ENCODE measurements around the gene BACH2.
"Not testable (repeated sequence)": the region's sequence is repeated elsewhere in the genome, so short reads cannot be mapped to it uniquely, and the experiment has no call there.

DNA sequence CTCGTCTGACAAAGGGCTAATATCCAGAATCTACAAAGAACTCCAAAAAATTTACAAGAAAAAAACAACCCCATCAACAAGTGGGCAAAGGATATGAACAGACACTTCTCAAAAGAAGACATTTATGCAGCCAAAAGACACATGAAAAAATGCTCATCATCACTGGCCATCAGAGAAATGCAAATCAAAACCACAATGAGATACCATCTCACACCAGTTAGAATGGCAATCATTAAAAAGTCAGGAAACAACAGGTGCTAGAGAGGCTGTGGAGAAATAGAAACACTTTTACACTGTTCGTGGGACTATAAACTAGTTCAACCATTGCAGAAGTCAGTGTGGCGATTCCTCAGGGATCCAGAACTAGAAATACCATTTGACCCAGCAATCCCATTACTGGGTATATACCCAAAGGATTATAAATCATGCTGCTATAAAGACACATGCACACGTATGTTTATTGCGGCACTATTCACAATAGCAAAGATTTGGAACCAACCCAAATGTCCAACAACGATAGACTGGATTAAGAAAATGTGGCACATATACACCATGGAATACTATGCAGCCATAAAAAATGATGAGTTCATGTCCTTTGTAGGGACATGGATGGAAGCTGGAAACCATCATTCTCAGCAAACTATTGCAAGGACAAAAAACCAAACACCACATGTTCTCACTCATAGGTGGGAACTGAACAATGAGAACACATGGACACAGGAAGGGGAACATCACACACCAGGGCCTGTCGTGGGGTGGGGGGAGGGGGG lies 130.3 kb downstream of the BACH2 start:
- not testable (repeated sequence) for TF ChIP-seq CTCF (IDR thresholded peaks at IDR 0.05); MAX (IDR thresholded peaks at IDR 0.05; ENCODE audit: low read depth); RXRA (IDR thresholded peaks at IDR 0.05; ENCODE audit: borderline replicate concordance, low read depth); TEAD4 (IDR thresholded peaks at IDR 0.05; ENCODE audit: borderline replicate concordance, insufficient read depth); MXI1 (IDR thresholded peaks at IDR 0.05; ENCODE audit: low read depth, low read length); EZH2phosphoT487 (IDR thresholded peaks at IDR 0.05; ENCODE audit: borderline replicate concordance, low read depth)
- TF ChIP-seq, protein P1, sequence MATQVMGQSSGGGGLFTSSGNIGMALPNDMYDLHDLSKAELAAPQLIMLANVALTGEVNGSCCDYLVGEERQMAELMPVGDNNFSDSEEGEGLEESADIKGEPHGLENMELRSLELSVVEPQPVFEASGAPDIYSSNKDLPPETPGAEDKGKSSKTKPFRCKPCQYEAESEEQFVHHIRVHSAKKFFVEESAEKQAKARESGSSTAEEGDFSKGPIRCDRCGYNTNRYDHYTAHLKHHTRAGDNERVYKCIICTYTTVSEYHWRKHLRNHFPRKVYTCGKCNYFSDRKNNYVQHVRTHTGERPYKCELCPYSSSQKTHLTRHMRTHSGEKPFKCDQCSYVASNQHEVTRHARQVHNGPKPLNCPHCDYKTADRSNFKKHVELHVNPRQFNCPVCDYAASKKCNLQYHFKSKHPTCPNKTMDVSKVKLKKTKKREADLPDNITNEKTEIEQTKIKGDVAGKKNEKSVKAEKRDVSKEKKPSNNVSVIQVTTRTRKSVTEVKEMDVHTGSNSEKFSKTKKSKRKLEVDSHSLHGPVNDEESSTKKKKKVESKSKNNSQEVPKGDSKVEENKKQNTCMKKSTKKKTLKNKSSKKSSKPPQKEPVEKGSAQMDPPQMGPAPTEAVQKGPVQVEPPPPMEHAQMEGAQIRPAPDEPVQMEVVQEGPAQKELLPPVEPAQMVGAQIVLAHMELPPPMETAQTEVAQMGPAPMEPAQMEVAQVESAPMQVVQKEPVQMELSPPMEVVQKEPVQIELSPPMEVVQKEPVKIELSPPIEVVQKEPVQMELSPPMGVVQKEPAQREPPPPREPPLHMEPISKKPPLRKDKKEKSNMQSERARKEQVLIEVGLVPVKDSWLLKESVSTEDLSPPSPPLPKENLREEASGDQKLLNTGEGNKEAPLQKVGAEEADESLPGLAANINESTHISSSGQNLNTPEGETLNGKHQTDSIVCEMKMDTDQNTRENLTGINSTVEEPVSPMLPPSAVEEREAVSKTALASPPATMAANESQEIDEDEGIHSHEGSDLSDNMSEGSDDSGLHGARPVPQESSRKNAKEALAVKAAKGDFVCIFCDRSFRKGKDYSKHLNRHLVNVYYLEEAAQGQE (IDR thresholded peaks at IDR 0.05; ENCODE audit: low read depth, low read length): not testable (repeated sequence)

Data from SK-N-SH (cell line).